K562 (cell line): ENCODE data around the gene C1QTNF3. TPM values are rescaled to one million over a fixed set of nuclear protein-coding genes. Genes with fewer than 3 reads are reported as not detected.

ENCODE experiments used
- NCOA6 ChIP-seq: fragments of 450-650 bp; IDR thresholded peaks from 2 replicates; pipeline ENCODE4 v1.6.1; 2017; ENCODE audit warnings: mild to moderate bottlenecking
- polyA plus RNA-seq, 8 experiments: library from polyadenylated mRNA; depleted of rRNA in 4 of 8; stranded (reverse) in 5 of 8; unstranded in 3 of 8; fragments of >200 nt; fragmentation: Nextera tagmentation in 2 of 8; fragmentation: Illumina TruSeq in 1 of 8; extraction: Ambion mirVana in 2 of 8; extraction: Trizol in 1 of 8; gene quantifications; 2 replicates each; pipeline versions ENCODE4 v1.2.1 to v1.2.3, GENCODE V29; 2011 to 2014; ENCODE audit warnings: inconsistent platforms in 1 of 8, missing spikeins in 1 of 8
- total RNA-seq, 7 experiments: library from RNA; depleted of rRNA in 6 of 7; stranded (reverse); fragments of >200 nt in 6 of 7; fragmentation: Illumina TruSeq in 2 of 7; extraction: Trizol in 2 of 7; gene quantifications; 2 replicates each; pipeline versions ENCODE4 v1.2.1 to v1.2.3, GENCODE V29; 2011 to 2021; ENCODE audit warnings: low replicate concordance in 1 of 7
- TF ChIP-seq, protein P1 (sequence below), 2 experiments: fragments of 450-650 bp in 1 of 2; sonication (generic) in 1 of 2; formaldehyde crosslinking in 1 of 2; IDR thresholded peaks; 2 replicates each; pipeline versions ENCODE4 v1.7.1 to v1.9.0; 2016 to 2022; ENCODE audit warnings: inconsistent platforms in 1 of 2, mild to moderate bottlenecking in 1 of 2, missing genetic modification reagents in 1 of 2

Gene C1QTNF3
- total and polyA plus RNA-seq, 9 of the 15 experiments (the other 6 are each of a cell fraction or from before 2014, with no cell fraction given): 0.51 to 3.3 (median 2.0) TPM

DNA sequence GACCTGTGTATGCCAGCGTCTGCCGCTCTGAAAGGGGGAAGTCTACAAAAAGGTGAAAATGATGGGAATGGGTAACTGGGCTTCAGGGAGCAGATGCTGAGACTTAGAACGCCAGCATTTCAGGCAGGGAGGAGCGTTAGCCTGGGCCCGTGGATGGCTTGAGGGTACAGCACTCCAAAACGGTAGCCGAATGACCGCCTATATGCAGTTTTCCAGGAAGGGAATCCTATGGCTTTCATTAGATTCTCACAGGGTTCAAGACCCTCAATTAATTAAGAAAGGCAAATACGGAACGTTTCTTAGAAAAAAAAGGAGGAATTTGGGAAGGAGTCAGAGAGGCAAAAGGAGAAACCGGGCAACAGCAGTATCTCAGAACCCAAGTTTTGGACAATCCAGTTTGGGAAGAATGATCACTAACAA lies 35.8 kb downstream of the C1QTNF3 start (continued):
- TF ChIP-seq, protein P1, sequence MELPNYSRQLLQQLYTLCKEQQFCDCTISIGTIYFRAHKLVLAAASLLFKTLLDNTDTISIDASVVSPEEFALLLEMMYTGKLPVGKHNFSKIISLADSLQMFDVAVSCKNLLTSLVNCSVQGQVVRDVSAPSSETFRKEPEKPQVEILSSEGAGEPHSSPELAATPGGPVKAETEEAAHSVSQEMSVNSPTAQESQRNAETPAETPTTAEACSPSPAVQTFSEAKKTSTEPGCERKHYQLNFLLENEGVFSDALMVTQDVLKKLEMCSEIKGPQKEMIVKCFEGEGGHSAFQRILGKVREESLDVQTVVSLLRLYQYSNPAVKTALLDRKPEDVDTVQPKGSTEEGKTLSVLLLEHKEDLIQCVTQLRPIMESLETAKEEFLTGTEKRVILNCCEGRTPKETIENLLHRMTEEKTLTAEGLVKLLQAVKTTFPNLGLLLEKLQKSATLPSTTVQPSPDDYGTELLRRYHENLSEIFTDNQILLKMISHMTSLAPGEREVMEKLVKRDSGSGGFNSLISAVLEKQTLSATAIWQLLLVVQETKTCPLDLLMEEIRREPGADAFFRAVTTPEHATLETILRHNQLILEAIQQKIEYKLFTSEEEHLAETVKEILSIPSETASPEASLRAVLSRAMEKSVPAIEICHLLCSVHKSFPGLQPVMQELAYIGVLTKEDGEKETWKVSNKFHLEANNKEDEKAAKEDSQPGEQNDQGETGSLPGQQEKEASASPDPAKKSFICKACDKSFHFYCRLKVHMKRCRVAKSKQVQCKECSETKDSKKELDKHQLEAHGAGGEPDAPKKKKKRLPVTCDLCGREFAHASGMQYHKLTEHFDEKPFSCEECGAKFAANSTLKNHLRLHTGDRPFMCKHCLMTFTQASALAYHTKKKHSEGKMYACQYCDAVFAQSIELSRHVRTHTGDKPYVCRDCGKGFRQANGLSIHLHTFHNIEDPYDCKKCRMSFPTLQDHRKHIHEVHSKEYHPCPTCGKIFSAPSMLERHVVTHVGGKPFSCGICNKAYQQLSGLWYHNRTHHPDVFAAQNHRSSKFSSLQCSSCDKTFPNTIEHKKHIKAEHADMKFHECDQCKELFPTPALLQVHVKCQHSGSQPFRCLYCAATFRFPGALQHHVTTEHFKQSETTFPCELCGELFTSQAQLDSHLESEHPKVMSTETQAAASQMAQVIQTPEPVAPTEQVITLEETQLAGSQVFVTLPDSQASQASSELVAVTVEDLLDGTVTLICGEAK (IDR thresholded peaks at IDR 0.05): peak; percentile 69; the same call in 1 of the 2 replicates
- TF ChIP-seq, protein P1 (CRISPR knock-in tag; IDR thresholded peaks at IDR 0.05): no peak
- TF ChIP-seq NCOA6: no peak
